Measurements from ENCODE around the gene CCDC167.
A peak's percentile ranks its signal among the peaks of the same experiment; 100 is the strongest.

The CCDC167 gene

DNA sequence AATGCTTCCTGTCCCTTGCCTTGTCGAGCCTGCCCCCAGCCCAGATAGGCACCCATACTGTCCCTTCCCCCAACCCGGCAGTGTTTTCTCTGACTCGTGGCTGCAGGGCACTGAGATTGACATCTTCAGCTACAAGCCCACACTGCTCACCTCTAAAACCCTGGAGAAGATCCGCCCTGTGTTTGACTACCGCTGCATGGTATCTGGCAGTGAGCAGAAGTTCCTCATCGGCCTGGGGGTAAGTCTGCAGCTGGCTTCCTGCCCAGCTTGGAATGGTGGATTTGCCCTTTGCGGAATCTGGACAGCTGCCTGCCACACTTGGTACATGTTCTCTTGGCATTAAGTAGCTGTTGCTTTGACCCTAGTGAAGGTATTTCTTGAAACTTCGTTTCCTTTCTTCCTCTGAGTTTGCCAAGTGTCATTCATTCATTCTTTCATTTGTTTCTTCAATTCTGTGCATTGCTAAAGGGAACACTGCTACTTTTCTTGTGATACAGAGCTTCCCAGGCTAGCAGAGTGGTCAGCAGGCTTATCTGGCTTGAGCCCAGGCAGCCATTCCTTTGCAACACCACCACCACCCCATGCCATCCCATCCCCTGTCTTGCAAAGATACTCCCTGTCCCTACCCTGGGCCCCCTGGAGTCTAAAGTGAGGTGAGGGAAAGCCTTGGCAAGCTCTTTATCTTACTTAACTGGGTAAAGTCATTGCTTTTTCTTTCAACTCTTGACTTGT, 26.2 kb downstream of the CCDC167 start:
- H3K4me3 ChIP-seq (ENCODE audit: control insufficient read depth, low read depth, low read length), result no peak overlapping the region
- DNase-seq (ENCODE audit: low read depth), result no peak
- TF ChIP-seq, protein P1, sequence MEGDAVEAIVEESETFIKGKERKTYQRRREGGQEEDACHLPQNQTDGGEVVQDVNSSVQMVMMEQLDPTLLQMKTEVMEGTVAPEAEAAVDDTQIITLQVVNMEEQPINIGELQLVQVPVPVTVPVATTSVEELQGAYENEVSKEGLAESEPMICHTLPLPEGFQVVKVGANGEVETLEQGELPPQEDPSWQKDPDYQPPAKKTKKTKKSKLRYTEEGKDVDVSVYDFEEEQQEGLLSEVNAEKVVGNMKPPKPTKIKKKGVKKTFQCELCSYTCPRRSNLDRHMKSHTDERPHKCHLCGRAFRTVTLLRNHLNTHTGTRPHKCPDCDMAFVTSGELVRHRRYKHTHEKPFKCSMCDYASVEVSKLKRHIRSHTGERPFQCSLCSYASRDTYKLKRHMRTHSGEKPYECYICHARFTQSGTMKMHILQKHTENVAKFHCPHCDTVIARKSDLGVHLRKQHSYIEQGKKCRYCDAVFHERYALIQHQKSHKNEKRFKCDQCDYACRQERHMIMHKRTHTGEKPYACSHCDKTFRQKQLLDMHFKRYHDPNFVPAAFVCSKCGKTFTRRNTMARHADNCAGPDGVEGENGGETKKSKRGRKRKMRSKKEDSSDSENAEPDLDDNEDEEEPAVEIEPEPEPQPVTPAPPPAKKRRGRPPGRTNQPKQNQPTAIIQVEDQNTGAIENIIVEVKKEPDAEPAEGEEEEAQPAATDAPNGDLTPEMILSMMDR (IDR thresholded peaks at IDR 0.05; ENCODE audit: control insufficient read depth, insufficient read depth, low read depth, low read length, missing control alignments), result no peak

DNA sequence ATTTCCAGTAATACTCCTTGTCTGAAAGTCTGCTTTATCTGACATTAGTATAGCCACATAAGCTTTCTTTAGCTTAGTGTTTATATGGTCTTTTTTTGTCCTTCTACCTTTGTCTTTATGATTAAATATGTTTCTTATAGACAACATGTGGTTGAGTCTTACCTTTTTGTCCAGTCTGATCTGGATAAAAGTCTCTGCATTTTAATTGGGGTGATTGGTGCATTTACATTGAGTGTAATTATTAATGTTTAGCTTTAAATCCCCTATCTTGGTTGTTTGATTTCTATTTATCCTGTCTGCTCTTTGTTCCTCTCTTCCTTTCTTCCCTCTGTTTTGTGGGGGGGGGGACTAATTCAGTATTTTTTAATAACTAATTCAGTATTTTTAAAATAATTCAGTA, 32.0 kb downstream of the CCDC167 start:
- TF ChIP-seq, protein P1 (IDR thresholded peaks at IDR 0.05; ENCODE audit: control insufficient read depth, insufficient read depth, low read depth, low read length, missing control alignments), result no peak
- H3K4me3 ChIP-seq (ENCODE audit: control insufficient read depth, low read depth, low read length), result no peak overlapping the region

DNA sequence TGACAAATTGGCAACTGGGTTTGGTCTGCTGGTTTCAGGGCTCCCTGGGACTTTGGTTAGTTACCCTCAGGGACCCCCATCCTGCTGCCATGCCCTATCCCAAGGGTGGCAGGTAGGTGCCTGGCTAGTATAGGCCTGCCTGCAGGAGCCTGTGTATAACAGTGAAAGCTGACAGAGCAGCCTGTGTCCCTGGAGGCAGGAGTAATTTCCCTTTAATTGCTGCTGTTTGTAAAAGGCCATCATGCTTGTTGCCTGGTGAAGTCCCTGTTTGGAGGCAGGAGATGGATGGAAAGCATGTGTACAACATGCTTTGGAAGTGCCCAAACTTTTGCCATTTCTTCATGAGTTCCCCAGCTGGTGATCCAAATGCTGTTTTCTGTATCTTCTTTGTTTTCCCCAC, 36.6 kb downstream of the CCDC167 start:
- H3K4me3 ChIP-seq (ENCODE audit: control insufficient read depth, low read depth, low read length), result no peak overlapping the region
- TF ChIP-seq, protein P1 (IDR thresholded peaks at IDR 0.05; ENCODE audit: control insufficient read depth, insufficient read depth, low read depth, low read length, missing control alignments), result no peak
- DNase-seq (ENCODE audit: low read depth), result no peak

More for the DNA sequence above, 32.0 kb downstream of the CCDC167 start:
- no peak for DNase-seq (ENCODE audit: low read depth)

DNA sequence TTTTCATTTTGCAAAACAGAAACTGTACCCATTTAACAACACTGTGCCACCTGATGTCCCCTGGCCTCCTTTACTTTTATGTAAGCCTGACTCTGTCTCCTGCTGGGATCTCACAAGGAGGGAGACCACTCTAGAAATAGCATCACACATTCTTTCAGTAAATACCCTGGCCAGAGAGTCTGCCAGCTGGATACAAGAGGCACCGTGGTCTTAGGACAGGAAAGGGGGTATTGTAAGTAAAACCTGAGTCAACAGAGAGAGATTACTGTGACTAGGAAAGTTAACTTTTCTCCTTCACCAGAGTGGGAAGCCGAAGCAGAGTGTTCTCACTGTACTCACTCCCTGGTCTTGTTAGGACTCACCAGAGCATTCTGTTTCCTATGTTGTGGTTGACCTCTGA, 38.9 kb downstream of the CCDC167 start:
- DNase-seq (ENCODE audit: low read depth), result no peak
- TF ChIP-seq, protein P1 (IDR thresholded peaks at IDR 0.05; ENCODE audit: control insufficient read depth, insufficient read depth, low read depth, low read length, missing control alignments), result no peak
- H3K4me3 ChIP-seq (ENCODE audit: control insufficient read depth, low read depth, low read length), result no peak overlapping the region

DNA sequence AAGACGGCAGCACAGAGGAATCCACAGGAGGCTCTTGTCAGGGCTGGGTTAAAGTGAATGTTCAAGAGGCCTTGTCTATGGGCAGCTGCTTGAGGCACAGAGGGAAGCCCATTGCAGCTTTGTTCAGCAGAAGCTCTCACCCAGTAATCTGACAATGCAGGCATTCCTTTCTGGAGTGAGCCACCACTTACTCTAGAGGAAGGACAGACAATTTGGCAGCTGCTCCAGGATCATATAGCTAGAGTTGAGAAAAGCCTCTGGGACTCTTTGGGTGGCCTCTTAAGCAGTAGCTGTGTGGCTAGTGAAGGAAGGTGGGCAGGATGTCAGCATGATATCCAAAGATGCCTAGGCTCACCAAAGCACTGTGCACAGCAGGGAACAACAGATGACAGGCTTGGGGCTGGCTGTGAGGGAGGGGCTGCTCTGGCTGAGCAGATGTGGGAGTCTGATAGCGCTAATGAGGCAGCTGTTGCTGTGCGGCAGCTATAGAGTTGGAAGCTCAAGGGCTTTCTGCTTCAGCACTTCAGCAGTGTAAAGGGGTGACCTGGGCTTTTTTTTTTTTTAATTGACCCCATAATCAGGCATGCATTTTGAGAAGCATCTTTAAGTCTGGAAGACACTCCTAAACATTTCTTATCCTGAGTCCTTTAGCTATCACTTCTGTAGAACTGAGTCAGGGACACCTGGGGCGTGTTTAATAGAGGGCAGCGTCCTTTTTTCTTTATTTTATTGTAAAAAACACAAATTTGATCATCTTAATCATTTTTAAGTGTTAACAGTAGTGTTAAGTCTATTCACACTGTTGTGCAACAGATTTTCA, 39.5 kb downstream of the CCDC167 start:
- TF ChIP-seq, protein P1 (IDR thresholded peaks at IDR 0.05; ENCODE audit: control insufficient read depth, insufficient read depth, low read depth, low read length, missing control alignments), result no peak
- DNase-seq (ENCODE audit: low read depth), result no peak
- no peak overlapping the region for H3K4me3 ChIP-seq (ENCODE audit: control insufficient read depth, low read depth, low read length)

DNA sequence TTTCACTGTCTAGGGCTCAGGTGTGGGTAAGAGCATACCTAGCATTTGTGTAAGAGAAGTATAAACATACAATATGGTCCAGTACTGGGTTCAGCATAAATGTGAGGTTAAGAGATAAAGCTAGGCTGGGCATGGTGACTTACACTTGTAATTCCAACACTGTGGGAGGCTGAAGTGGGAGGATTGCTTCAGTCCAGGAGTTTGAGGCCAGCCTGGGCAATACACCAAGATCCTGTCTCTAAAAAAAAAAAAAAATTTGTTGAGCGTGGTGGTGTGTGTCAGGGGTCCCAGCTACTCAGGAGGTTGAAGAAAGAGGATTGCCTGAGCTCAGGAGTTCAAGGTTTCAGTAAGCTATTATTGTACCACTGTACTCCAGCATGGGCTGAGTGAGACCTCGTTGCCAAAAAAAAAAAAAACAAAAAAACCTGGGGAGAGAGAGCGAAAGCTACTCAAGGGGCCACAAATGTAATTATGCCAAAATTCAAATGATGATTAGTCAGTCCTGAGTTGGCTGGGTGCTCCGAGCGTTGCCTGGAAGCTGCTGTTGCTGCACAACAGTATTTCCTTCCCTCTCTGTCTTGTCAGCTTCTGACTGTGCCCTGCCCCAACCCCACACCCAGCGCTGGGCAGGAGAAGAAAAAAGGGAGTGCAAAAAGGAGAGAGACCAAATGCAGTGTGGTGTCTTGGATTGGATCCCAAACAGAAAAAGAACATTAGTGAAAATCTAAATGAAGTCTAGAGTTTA, 42.7 kb downstream of the CCDC167 start:
- TF ChIP-seq, protein P1 (IDR thresholded peaks at IDR 0.05; ENCODE audit: control insufficient read depth, insufficient read depth, low read depth, low read length, missing control alignments), result no peak
- H3K4me3 ChIP-seq (ENCODE audit: control insufficient read depth, low read depth, low read length), result no peak overlapping the region
- peak; percentile 61 for DNase-seq (ENCODE audit: low read depth)
